Measurements from ENCODE around the gene HOXB8. TPM values are rescaled to one million over a fixed set of nuclear protein-coding genes. Genes with fewer than 3 reads are reported as not detected.

Gene HOXB8
- total and polyA plus RNA-seq, 2 of the 13 experiments (the other 11 are each of a cell fraction or from before 2014, with no cell fraction given): not detected

DNA sequence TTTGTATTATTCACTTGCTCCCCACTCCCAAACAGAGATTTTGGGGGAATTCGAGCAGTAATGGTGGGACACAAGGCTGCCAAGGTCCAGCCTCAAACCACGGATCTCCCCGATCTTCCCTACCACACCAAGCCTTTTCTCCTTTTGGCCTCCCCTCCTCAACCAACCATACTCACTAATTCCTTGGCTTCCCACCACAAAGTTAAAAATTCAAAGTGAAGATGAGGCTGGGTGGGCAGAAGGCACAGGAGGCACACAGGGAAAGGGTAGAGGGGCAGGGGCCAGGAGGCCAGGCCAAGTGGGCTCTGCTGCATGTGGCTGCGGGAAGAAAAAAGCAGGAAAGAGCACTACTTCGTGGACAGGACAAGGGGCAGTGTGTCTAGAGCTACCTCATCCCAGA lies 52.2 kb downstream of the HOXB8 start (continued):
- TF ChIP-seq, protein P1, sequence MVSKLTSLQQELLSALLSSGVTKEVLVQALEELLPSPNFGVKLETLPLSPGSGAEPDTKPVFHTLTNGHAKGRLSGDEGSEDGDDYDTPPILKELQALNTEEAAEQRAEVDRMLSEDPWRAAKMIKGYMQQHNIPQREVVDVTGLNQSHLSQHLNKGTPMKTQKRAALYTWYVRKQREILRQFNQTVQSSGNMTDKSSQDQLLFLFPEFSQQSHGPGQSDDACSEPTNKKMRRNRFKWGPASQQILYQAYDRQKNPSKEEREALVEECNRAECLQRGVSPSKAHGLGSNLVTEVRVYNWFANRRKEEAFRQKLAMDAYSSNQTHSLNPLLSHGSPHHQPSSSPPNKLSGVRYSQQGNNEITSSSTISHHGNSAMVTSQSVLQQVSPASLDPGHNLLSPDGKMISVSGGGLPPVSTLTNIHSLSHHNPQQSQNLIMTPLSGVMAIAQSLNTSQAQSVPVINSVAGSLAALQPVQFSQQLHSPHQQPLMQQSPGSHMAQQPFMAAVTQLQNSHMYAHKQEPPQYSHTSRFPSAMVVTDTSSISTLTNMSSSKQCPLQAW (CRISPR knock-in tag; IDR thresholded peaks at IDR 0.05): no peak
- no peak for TF ChIP-seq IRX3 (CRISPR knock-in tag; IDR thresholded peaks at IDR 0.05; ENCODE audit: borderline replicate concordance, low read depth)
- TF ChIP-seq, protein P2, sequence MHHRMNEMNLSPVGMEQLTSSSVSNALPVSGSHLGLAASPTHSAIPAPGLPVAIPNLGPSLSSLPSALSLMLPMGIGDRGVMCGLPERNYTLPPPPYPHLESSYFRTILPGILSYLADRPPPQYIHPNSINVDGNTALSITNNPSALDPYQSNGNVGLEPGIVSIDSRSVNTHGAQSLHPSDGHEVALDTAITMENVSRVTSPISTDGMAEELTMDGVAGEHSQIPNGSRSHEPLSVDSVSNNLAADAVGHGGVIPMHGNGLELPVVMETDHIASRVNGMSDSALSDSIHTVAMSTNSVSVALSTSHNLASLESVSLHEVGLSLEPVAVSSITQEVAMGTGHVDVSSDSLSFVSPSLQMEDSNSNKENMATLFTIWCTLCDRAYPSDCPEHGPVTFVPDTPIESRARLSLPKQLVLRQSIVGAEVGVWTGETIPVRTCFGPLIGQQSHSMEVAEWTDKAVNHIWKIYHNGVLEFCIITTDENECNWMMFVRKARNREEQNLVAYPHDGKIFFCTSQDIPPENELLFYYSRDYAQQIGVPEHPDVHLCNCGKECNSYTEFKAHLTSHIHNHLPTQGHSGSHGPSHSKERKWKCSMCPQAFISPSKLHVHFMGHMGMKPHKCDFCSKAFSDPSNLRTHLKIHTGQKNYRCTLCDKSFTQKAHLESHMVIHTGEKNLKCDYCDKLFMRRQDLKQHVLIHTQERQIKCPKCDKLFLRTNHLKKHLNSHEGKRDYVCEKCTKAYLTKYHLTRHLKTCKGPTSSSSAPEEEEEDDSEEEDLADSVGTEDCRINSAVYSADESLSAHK (CRISPR knock-in tag; IDR thresholded peaks at IDR 0.05; ENCODE audit: borderline replicate concordance): no peak
- TF ChIP-seq ZNF17 (CRISPR knock-in tag; IDR thresholded peaks at IDR 0.05): no peak
- TF ChIP-seq RFX1 (IDR thresholded peaks at IDR 0.05): no peak
- no peak for TF ChIP-seq CREM (IDR thresholded peaks at IDR 0.05)
- TF ChIP-seq CREM (CRISPR knock-in tag; IDR thresholded peaks at IDR 0.05): no peak
- TF ChIP-seq ZSCAN9 (CRISPR knock-in tag; IDR thresholded peaks at IDR 0.05; ENCODE audit: borderline replicate concordance): no peak
- TF ChIP-seq ZNF670 (CRISPR knock-in tag; IDR thresholded peaks at IDR 0.05; ENCODE audit: borderline replicate concordance): no peak

MicroRNAs encoded within 50 kb of the gene (microRNA counts, 767-probe panel; counts per million panel counts)
- not detected for microRNA hsa-miR-10a-5p

Small RNAs within 50 kb of the gene (microRNA-seq; reads per million reads assigned to microRNA genes)
- not detected for gene MIR196A1

Small RNAs within 50 kb of the gene (small RNA-seq; reads per million reads assigned to genes)
- gene MIR196A1 (ENCODE audit: insufficient read depth in 2 of 3, insufficient read length in 3 of 3, low read depth in 2 of 3, low replicate concordance in 1 of 3): 0 reads per million in 3 experiments

Other genes with a start within 250 kb of the HOXB8 start
- not detected in 2 replicates for gene SKAP1, start 185.1 kb downstream of the HOXB8 start, total RNA-seq (2016; rRNA removed; fragmentation: Illumina TruSeq; extraction: Trizol)
- 0.21 TPM in 1 of 2 replicates, not detected in the other for gene SKAP1, start 185.1 kb downstream of the HOXB8 start, polyA plus RNA-seq (2011; rRNA removed)
- not detected in 2 replicates for gene HOXB1, start 84.3 kb downstream of the HOXB8 start, total RNA-seq (2016; rRNA removed; fragmentation: Illumina TruSeq; extraction: Trizol)
- gene HOXB1, start 84.3 kb downstream of the HOXB8 start, polyA plus RNA-seq (2011; rRNA removed): not detected in 2 replicates
- gene HOXB2, start 70.2 kb downstream of the HOXB8 start, total RNA-seq (2016; rRNA removed; fragmentation: Illumina TruSeq; extraction: Trizol): not detected in 2 replicates
- not detected in 2 replicates for gene HOXB2, start 70.2 kb downstream of the HOXB8 start, polyA plus RNA-seq (2011; rRNA removed)
- gene HOXB4, start 36.9 kb downstream of the HOXB8 start, total RNA-seq (2016; rRNA removed; fragmentation: Illumina TruSeq; extraction: Trizol): not detected in 2 replicates
- not detected in 2 replicates for gene HOXB4, start 36.9 kb downstream of the HOXB8 start, polyA plus RNA-seq (2011; rRNA removed)
- not detected in 2 replicates for gene HOXB3, start 25.1 kb downstream of the HOXB8 start, total RNA-seq (2016; rRNA removed; fragmentation: Illumina TruSeq; extraction: Trizol)
- not detected in 2 replicates for gene HOXB3, start 25.1 kb downstream of the HOXB8 start, polyA plus RNA-seq (2011; rRNA removed)
- gene HOXB5, start 21.5 kb downstream of the HOXB8 start, total RNA-seq (2016; rRNA removed; fragmentation: Illumina TruSeq; extraction: Trizol): not detected in 2 replicates
- not detected in 2 replicates for gene HOXB5, start 21.5 kb downstream of the HOXB8 start, polyA plus RNA-seq (2011; rRNA removed)
- gene HOXB6, start 10.3 kb downstream of the HOXB8 start, total RNA-seq (2016; rRNA removed; fragmentation: Illumina TruSeq; extraction: Trizol): not detected in 2 replicates
- gene HOXB6, start 10.3 kb downstream of the HOXB8 start, polyA plus RNA-seq (2011; rRNA removed): not detected in 2 replicates
- gene HOXB7, start 4.3 kb downstream of the HOXB8 start, total RNA-seq (2016; rRNA removed; fragmentation: Illumina TruSeq; extraction: Trizol): not detected in 2 replicates
- 0.04 and 0.08 TPM in 2 replicates for gene HOXB7, start 4.3 kb downstream of the HOXB8 start, polyA plus RNA-seq (2011; rRNA removed)
- not detected in 2 replicates for gene HOXB9, start 11.1 kb upstream of the HOXB8 start, total RNA-seq (2016; rRNA removed; fragmentation: Illumina TruSeq; extraction: Trizol)
- not detected in 2 replicates for gene HOXB9, start 11.1 kb upstream of the HOXB8 start, polyA plus RNA-seq (2011; rRNA removed)
- not detected in 2 replicates for gene PRAC1, start 107.2 kb upstream of the HOXB8 start, total RNA-seq (2016; rRNA removed; fragmentation: Illumina TruSeq; extraction: Trizol)
- gene PRAC1, start 107.2 kb upstream of the HOXB8 start, polyA plus RNA-seq (2011; rRNA removed): not detected in 2 replicates
- not detected in 2 replicates for gene PRAC2, start 107.9 kb upstream of the HOXB8 start, total RNA-seq (2016; rRNA removed; fragmentation: Illumina TruSeq; extraction: Trizol)
- gene PRAC2, start 107.9 kb upstream of the HOXB8 start, polyA plus RNA-seq (2011; rRNA removed): not detected in 2 replicates
- not detected in 2 replicates for gene HOXB13, start 113.5 kb upstream of the HOXB8 start, total RNA-seq (2016; rRNA removed; fragmentation: Illumina TruSeq; extraction: Trizol)
- not detected in 2 replicates for gene HOXB13, start 113.5 kb upstream of the HOXB8 start, polyA plus RNA-seq (2011; rRNA removed)
- gene TTLL6, start 201.9 kb upstream of the HOXB8 start, total RNA-seq (2016; rRNA removed; fragmentation: Illumina TruSeq; extraction: Trizol): 0.04 TPM in 1 of 2 replicates, not detected in the other
- 0.08 and 0.25 TPM in 2 replicates for gene TTLL6, start 201.9 kb upstream of the HOXB8 start, polyA plus RNA-seq (2011; rRNA removed)
- gene CALCOCO2, start 215.7 kb upstream of the HOXB8 start, total RNA-seq (2016; rRNA removed; fragmentation: Illumina TruSeq; extraction: Trizol): 72.9 and 112 TPM in 2 replicates
- 109 and 111 TPM in 2 replicates for gene CALCOCO2, start 215.7 kb upstream of the HOXB8 start, polyA plus RNA-seq (2011; rRNA removed)

Data from HepG2 (cell line).